GM19099 (cell line): ENCODE data around the gene BATF3.
A peak's percentile ranks its signal among the peaks of the same experiment; 100 is the strongest.

Experiments
- POLR2A ChIP-seq: IDR thresholded peaks from 3 replicates; pipeline ENCODE4 v1.6.1; 2011; ENCODE audit warnings: low read depth; ENCODE audit not compliant: insufficient read length; ENCODE audit errors: extremely low read depth

The BATF3 gene

DNA sequence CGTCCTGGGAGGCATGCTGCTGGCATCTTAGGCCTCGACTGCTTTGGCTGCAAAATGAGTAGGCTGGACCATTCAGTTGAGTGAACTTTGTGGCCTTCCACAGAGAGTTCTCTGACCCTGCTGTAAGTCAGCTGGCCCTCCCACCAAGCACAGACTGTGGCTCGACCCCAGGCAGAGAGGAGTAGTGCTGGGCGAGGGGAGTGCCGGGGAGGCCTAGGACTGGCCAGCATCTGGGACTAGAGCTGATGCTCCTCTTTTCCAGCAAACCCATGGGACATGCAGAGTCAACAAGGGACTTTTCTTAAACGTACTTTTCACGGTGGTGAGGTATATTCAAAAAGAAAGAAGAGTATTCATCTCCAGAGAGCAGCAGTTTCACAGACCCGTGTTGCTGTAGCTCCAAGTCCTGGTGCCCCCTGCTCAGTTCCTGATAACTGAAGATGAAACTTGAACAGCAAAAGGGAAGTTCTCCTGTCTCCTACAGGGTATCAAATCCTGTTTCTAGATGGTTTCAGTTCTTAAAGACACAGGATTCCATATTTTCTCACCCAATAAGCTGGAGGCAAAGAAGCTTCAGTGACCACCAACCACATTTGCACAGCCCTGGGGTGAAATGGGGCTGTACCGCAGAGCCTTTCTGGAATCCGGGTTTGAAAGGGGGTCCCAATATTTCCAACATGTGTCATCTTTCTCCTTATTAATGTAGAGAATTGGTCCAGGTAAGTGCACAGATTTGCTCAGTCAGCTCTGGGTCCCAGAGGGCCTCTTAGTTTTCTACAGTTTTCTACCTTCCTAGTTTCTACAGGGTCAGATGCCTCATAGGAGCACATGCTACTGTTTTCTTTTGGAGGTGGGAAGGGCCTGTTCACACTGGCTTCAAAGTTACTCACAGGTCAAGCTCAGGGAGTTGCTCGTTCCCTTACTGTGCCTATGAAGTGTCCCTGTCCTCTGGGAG, 20.9 kb downstream of the BATF3 start:
- TF ChIP-seq POLR2A: peak; percentile 4

- no peak for TF ChIP-seq POLR2A
These were observed 22.1 kb downstream of the BATF3 start for GRCh38 chr1:212677573-212677972.

GRCh38 chr1:212677136-212677535, 22.5 kb downstream of the BATF3 start:
- TF ChIP-seq POLR2A: no peak

GRCh38 chr1:212675675-212676074, 24.0 kb downstream of the BATF3 start:
- no peak for TF ChIP-seq POLR2A

- no peak for TF ChIP-seq POLR2A
These were observed 24.8 kb downstream of the BATF3 start for GRCh38 chr1:212674872-212675271.

- no peak for TF ChIP-seq POLR2A
These were observed 28.2 kb downstream of the BATF3 start for GRCh38 chr1:212671342-212672031.

- no peak for TF ChIP-seq POLR2A
These were observed 28.8 kb downstream of the BATF3 start for GRCh38 chr1:212670882-212671281.

- no peak for TF ChIP-seq POLR2A
These were observed 29.3 kb downstream of the BATF3 start for GRCh38 chr1:212670301-212670700.

DNA sequence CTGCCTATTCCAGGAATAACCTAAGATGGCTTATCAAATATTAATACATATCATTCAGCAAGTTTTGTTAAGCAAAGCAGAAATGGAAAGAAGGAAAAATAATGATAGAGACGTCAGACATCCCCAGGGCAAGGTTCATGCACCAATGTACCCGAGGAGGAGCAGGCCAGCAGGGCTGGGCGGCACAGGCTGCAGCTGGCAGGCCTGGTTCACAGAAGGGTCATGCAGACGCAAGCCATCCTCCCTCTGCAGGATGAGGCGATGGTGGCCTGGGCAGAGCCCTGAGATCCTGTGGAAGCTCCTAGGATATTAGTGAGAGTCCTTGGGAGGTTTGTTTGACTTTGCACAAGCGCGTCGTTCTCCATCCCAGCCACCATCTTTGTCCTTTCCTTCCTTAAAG, 30.0 kb downstream of the BATF3 start:
- no peak for TF ChIP-seq POLR2A

DNA sequence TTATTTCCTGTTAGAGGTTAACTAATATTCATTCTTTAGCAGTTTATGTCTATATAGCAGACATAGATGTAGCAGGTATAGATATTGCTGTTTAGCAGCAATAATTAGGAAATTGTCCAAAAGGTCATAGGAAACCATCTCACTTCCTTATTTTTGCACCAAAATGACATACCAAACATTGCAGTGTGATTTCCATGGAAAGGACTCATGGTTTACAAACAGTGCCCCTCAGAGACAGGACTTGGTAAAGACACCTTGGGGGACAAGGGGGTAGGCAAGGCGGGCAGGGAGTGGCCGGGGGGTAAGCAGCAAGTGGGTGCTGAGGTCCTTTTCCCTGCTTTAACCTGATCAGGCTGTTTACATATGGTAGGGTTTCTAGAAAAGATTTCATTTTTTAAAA, 30.5 kb downstream of the BATF3 start:
- no peak for TF ChIP-seq POLR2A

- TF ChIP-seq POLR2A: no peak
These were observed 31.2 kb downstream of the BATF3 start for GRCh38 chr1:212668477-212668876.

- no peak for TF ChIP-seq POLR2A
These were observed 32.2 kb downstream of the BATF3 start for GRCh38 chr1:212667223-212668139.

- no peak for TF ChIP-seq POLR2A
These were observed 33.4 kb downstream of the BATF3 start for GRCh38 chr1:212666116-212666775.
